PC-3 (cell line): Measurements from ENCODE around the gene TTLL10. TPM values are rescaled to one million over a fixed set of nuclear protein-coding genes. Genes with fewer than 3 reads are reported as not detected.

Experiments
- ATAC-seq: fragments of 200-7000 bp; cut with Tn5 transposase; 2 replicates; pipeline ENCODE4 v1.9.1; 2020; ENCODE audit warnings: mild to moderate bottlenecking, moderate library complexity
- BruUV-seq: library from RNA; stranded (reverse); fragments of 400-500 nt; replicated peaks from 2 replicates; lab custom pipeline; 2021; lab: Mats Ljungman, UMichigan
- CTCF ChIA-PET: fragments of 300-600 bp; sonication (Branson Sonifier 250); formaldehyde crosslinking; loops from one replicate; lab custom pipeline; 2022; ENCODE audit warnings: antibody characterized with exemption; lab: Charles Lee
- POLR2A ChIA-PET: fragments of 300-600 bp; sonication (Branson Sonifier 250); formaldehyde crosslinking; loops from one replicate; lab custom pipeline; 2022; ENCODE audit warnings: antibody characterized with exemption; ENCODE audit not compliant: unreplicated experiment; lab: Charles Lee
- DNase-seq: peaks from one replicate; pipeline ENCODE4 v3.0.0-alpha.2; 2015
- H2AFZ ChIP-seq: fragments of 300-600 bp; sonication (generic); 2 replicates; pipeline ENCODE4 v1.6.0; 2016; ENCODE audit warnings: antibody characterized with exemption, low read length
- H3F3A ChIP-seq: fragments of 300-600 bp; sonication (generic); one replicate; pipeline ENCODE4 v1.6.0; 2017; ENCODE audit warnings: antibody characterized with exemption, low read length, control low read depth, mild to moderate bottlenecking; ENCODE audit not compliant: unreplicated experiment
- H3K27ac ChIP-seq: fragments of 300-600 bp; sonication (generic); 2 replicates; pipeline ENCODE4 v1.5.1; 2016; ENCODE audit warnings: mild to moderate bottlenecking, low read length
- H3K27me3 ChIP-seq: fragments of 300-600 bp; sonication (generic); 2 replicates; pipeline ENCODE4 v1.6.1; 2016; ENCODE audit warnings: low read length, mixed read lengths
- H3K36me3 ChIP-seq: fragments of 300-600 bp; sonication (generic); 2 replicates; pipeline ENCODE4 v1.6.1; 2016; ENCODE audit warnings: low read depth, mixed run types, low read length, mixed read lengths
- H3K4me1 ChIP-seq: fragments of 300-600 bp; sonication (generic); 2 replicates; pipeline ENCODE4 v1.5.1; 2016; ENCODE audit warnings: low read length; ENCODE audit not compliant: insufficient read depth
- H3K4me2 ChIP-seq: fragments of 300-600 bp; sonication (generic); 2 replicates; pipeline ENCODE4 v1.6.0; 2016; ENCODE audit warnings: low read length
- H3K4me3 ChIP-seq: fragments of 300-600 bp; sonication (generic); 2 replicates; pipeline ENCODE4 v1.5.1; 2016; ENCODE audit warnings: mild to moderate bottlenecking, low read length, mixed read lengths
- H3K79me2 ChIP-seq: fragments of 300-600 bp; sonication (generic); 2 replicates; pipeline ENCODE4 v1.6.1; 2017; ENCODE audit warnings: low read length, mixed read lengths
- H3K9ac ChIP-seq: fragments of 300-600 bp; sonication (generic); 2 replicates; pipeline ENCODE4 v1.6.0; 2016; ENCODE audit warnings: mild to moderate bottlenecking, low read length
- H3K9me2 ChIP-seq: fragments of 300-600 bp; sonication (generic); replicated peaks from 2 replicates; pipeline ENCODE4 v1.6.1; 2016; ENCODE audit warnings: mixed run types, low read length, mixed read lengths
- H3K9me3 ChIP-seq: fragments of 300-600 bp; sonication (generic); 2 replicates; pipeline ENCODE4 v1.6.1; 2016; ENCODE audit warnings: low read length, mixed read lengths
- H4K20me1 ChIP-seq: fragments of 300-600 bp; sonication (generic); 2 replicates; pipeline ENCODE4 v1.6.1; 2016; ENCODE audit warnings: low read length, mixed read lengths
- CTCF ChIP-seq: fragments of 300-600 bp; sonication (generic); conservative IDR thresholded peaks from 2 replicates; pipeline ENCODE4 v1.5.1; 2017; ENCODE audit warnings: antibody characterized with exemption, low read depth, mild to moderate bottlenecking, low read length
- EZH2 ChIP-seq: fragments of 300-600 bp; sonication (generic); IDR thresholded peaks from one replicate; pipeline ENCODE4 v1.6.1; 2017; ENCODE audit warnings: antibody characterized with exemption, mild to moderate bottlenecking, low read length; ENCODE audit not compliant: unreplicated experiment
- EZH2phosphoT487 ChIP-seq: fragments of 300-600 bp; sonication (generic); IDR thresholded peaks from 2 replicates; pipeline ENCODE4 v1.6.1; 2018; ENCODE audit warnings: mild to moderate bottlenecking, antibody characterized with exemption, low read length, borderline replicate concordance
- intact Hi-C: fragments of 100-400 bp; cut with micrococcal nuclease; formaldehyde crosslinking; loops from 2 replicates; pipeline ENCODE4 v1.9.0; 2023
- total RNA-seq: library from RNA; depleted of rRNA; stranded (reverse); fragments of >200 nt; gene quantifications from 2 replicates; pipeline ENCODE4 v1.2.3, GENCODE V29; 2014

The TTLL10 gene
- total RNA-seq, 1 experiment from 2014 or later = 0.36 TPM

GRCh38 chr1:1228596-1229321 lies 55.1 kb downstream of the TTLL10 start:
- no peak for DNase-seq
- POLR2A ChIA-PET = no interaction called here
- no peak for ATAC-seq
- Histone ChIP-seq H3K4me3 (no peak overlapping the region), H3K9me2 (no peaks in the 10 kb centered on the region), H3K9ac (no peak overlapping the region), H4K20me1 (peaks cover 18% of the 10 kb centered on the region), H3K79me2 (peaks cover 86% of the 10 kb centered on the region), H3K36me3 (peaks cover 35% of the 10 kb centered on the region), H3K27me3 (no peaks in the 10 kb centered on the region), H3K4me2 (no peak overlapping the region), H2AFZ (no peak overlapping the region), H3K4me1 (peaks cover 21% of the 10 kb centered on the region), H3K9me3 (no peaks in the 10 kb centered on the region), H3K27ac (no peak overlapping the region), H3F3A (no peaks in the 10 kb centered on the region)
- TF ChIP-seq EZH2 (no peak), EZH2phosphoT487 (no peak), CTCF (no peak)
- BruUV-seq = no TSS peak
- intact Hi-C loops = no loop called here
- CTCF ChIA-PET = no interaction called here

- ChIA-PET CTCF (no interaction called here), POLR2A (no interaction called here)
Observed at GRCh38 chr1:1229770-1230169, 56.1 kb downstream of the TTLL10 start.

More at GRCh38 chr1:1229770-1230169, 56.1 kb downstream of the TTLL10 start:
- no peak for DNase-seq
- Histone ChIP-seq H2AFZ (no peak overlapping the region), H3K9me3 (no peaks in the 10 kb centered on the region), H3K36me3 (peaks cover 33% of the 10 kb centered on the region), H3K4me3 (peak overlapping the region; percentile 81; the same call in 1 of the 2 replicates), H3K4me2 (peak overlapping the region; percentile 84), H4K20me1 (peaks cover 18% of the 10 kb centered on the region), H3K27me3 (no peaks in the 10 kb centered on the region), H3K27ac (no peak overlapping the region), H3K9me2 (no peaks in the 10 kb centered on the region), H3F3A (no peaks in the 10 kb centered on the region), H3K4me1 (peaks cover 28% of the 10 kb centered on the region), H3K9ac (no peak overlapping the region), H3K79me2 (peaks cover 92% of the 10 kb centered on the region)
- TF ChIP-seq EZH2phosphoT487 = no peak
- TF ChIP-seq CTCF = no peak
- no peak for TF ChIP-seq EZH2
- ATAC-seq = no peak
- intact Hi-C loops = loop anchor here (1.0 to 2.0 kb wide), 2 partner anchors 65 to 107 kb away; no protein-coding TSS in a partner anchor
- BruUV-seq = no TSS peak
